HFF-Myc (cell line): ENCODE measurements around the gene REEP5.
"Not testable (repeated sequence)": the region's sequence is repeated elsewhere in the genome, so short reads cannot be mapped to it uniquely, and the experiment has no call there.

Experiments used
- DNase-seq: peaks from one replicate; pipeline ENCODE4 v3.0.0-alpha.2; 2011; ENCODE audit warnings: low read depth; ENCODE audit errors: extremely low read depth
- H3K4me3 ChIP-seq: replicated peaks from 2 replicates; pipeline ENCODE4 v1.5.1; 2011; ENCODE audit warnings: low read depth, mild to moderate bottlenecking, control low read depth, low read length
- CTCF ChIP-seq: IDR thresholded peaks from 2 replicates; pipeline ENCODE4 v1.5.1; 2012; ENCODE audit warnings: mild to moderate bottlenecking, low read depth, low read length, control low read depth; ENCODE audit errors: missing control alignments

The REEP5 gene

GRCh38 chr5:112960863-112961504, 39.0 kb upstream of the REEP5 start:
- no peak for TF ChIP-seq CTCF
- H3K4me3 ChIP-seq, result no peak overlapping the region
- no peak for DNase-seq

- no peak for TF ChIP-seq CTCF
- H3K4me3 ChIP-seq, result no peak overlapping the region
- no peak for DNase-seq
These were observed 38.3 kb upstream of the REEP5 start for GRCh38 chr5:112960315-112960714.

- H3K4me3 ChIP-seq, result not testable (repeated sequence)
- DNase-seq, result peak; percentile 42
These were observed 37.8 kb upstream of the REEP5 start for GRCh38 chr5:112959872-112960271.

- peak; percentile 95 for DNase-seq
These were observed 36.4 kb upstream of the REEP5 start for GRCh38 chr5:112958093-112959088.

GRCh38 chr5:112957036-112957808, 35.2 kb upstream of the REEP5 start:
- H3K4me3 ChIP-seq, result no peak overlapping the region
- no peak for DNase-seq
- no peak for TF ChIP-seq CTCF

More at GRCh38 chr5:112958093-112959088, 36.4 kb upstream of the REEP5 start:
- TF ChIP-seq CTCF, result no peak
- no peak overlapping the region for H3K4me3 ChIP-seq

GRCh38 chr5:112956606-112957005, 34.6 kb upstream of the REEP5 start:
- TF ChIP-seq CTCF, result no peak
- no peak overlapping the region for H3K4me3 ChIP-seq
- no peak for DNase-seq
